Activated CD8-positive, alpha-beta memory T cell treated with anti-CD3 and anti-CD28 coated beads, Interleukin-2, amount 50 U/mL, for 4 hours (primary cell): ENCODE data around the gene NEK6.

Source experiments
- DNase-seq: peaks from one replicate; pipeline ENCODE4 v3.0.0-alpha.2; 2020

The NEK6 gene

GRCh38 chr9:124358631-124359030, 100.9 kb downstream of the NEK6 start:
- no peak for DNase-seq

GRCh38 chr9:124359426-124359825, 101.7 kb downstream of the NEK6 start:
- DNase-seq, result no peak

GRCh38 chr9:124359855-124360678, 102.3 kb downstream of the NEK6 start:
- no peak for DNase-seq

- DNase-seq, result no peak
Observed at GRCh38 chr9:124361128-124361527, 103.4 kb downstream of the NEK6 start.

GRCh38 chr9:124363326-124364096, 105.8 kb downstream of the NEK6 start:
- DNase-seq, result no peak

- no peak for DNase-seq
Observed at GRCh38 chr9:124364141-124364540, 106.4 kb downstream of the NEK6 start.

GRCh38 chr9:124365036-124365435, 107.3 kb downstream of the NEK6 start:
- no peak for DNase-seq

- no peak for DNase-seq
Observed at GRCh38 chr9:124366476-124367220, 108.9 kb downstream of the NEK6 start.

GRCh38 chr9:124368692-124369091, 110.9 kb downstream of the NEK6 start:
- no peak for DNase-seq

GRCh38 chr9:124369231-124369797, 111.6 kb downstream of the NEK6 start:
- DNase-seq, result no peak

- DNase-seq, result no peak
Observed at GRCh38 chr9:124370896-124371582, 113.3 kb downstream of the NEK6 start.

GRCh38 chr9:124372038-124372437, 114.3 kb downstream of the NEK6 start:
- no peak for DNase-seq

- DNase-seq, result no peak
Observed at GRCh38 chr9:124373386-124373785, 115.6 kb downstream of the NEK6 start.

GRCh38 chr9:124373851-124374250, 116.1 kb downstream of the NEK6 start:
- DNase-seq, result no peak

- DNase-seq, result no peak
Observed at GRCh38 chr9:124375726-124376125, 118.0 kb downstream of the NEK6 start.

GRCh38 chr9:124376329-124376728, 118.6 kb downstream of the NEK6 start:
- no peak for DNase-seq

GRCh38 chr9:124377551-124378406, 120.0 kb downstream of the NEK6 start:
- DNase-seq, result no peak

- DNase-seq, result no peak
Observed at GRCh38 chr9:124381170-124381945, 123.6 kb downstream of the NEK6 start.

- no peak for DNase-seq
Observed at GRCh38 chr9:124384210-124384609, 126.5 kb downstream of the NEK6 start.

- no peak for DNase-seq
Observed at GRCh38 chr9:124384846-124385245, 127.1 kb downstream of the NEK6 start.

- DNase-seq, result no peak
Observed at GRCh38 chr9:124385623-124386022, 127.9 kb downstream of the NEK6 start.
